GM21390 (cell line): Measurements from ENCODE around the gene MAPK8IP1.

Experiments used
- ATAC-seq: cut with Tn5 transposase; IDR thresholded peaks from one replicate; pipeline ENCODE4 v1.9.1; 2021; ENCODE audit not compliant: unreplicated experiment

MAPK8IP1 gene

GRCh38 chr11:45859661-45860140, 25.8 kb upstream of the MAPK8IP1 start:
- no peak for ATAC-seq

GRCh38 chr11:45860348-45860747, 25.1 kb upstream of the MAPK8IP1 start:
- ATAC-seq: no peak

GRCh38 chr11:45860764-45861510, 24.5 kb upstream of the MAPK8IP1 start:
- ATAC-seq: no peak

- no peak for ATAC-seq
Measured at GRCh38 chr11:45864041-45864440, 21.4 kb upstream of the MAPK8IP1 start.

GRCh38 chr11:45869551-45869950, 15.9 kb upstream of the MAPK8IP1 start:
- ATAC-seq: no peak

GRCh38 chr11:45870706-45871105, 14.7 kb upstream of the MAPK8IP1 start:
- no peak for ATAC-seq

GRCh38 chr11:45871638-45872037, 13.8 kb upstream of the MAPK8IP1 start:
- no peak for ATAC-seq

- ATAC-seq: no peak
Measured at GRCh38 chr11:45872651-45873356, 12.6 kb upstream of the MAPK8IP1 start.

- no peak for ATAC-seq
Measured at GRCh38 chr11:45876401-45876800, 9.1 kb upstream of the MAPK8IP1 start.

GRCh38 chr11:45877221-45877620, 8.2 kb upstream of the MAPK8IP1 start:
- no peak for ATAC-seq

GRCh38 chr11:45877845-45878244, 7.6 kb upstream of the MAPK8IP1 start:
- ATAC-seq: no peak

- ATAC-seq: no peak
Measured at GRCh38 chr11:45879803-45880686, 5.4 kb upstream of the MAPK8IP1 start.

- ATAC-seq: no peak
Measured at GRCh38 chr11:45880772-45881570, 4.5 kb upstream of the MAPK8IP1 start.

- no peak for ATAC-seq
Measured at GRCh38 chr11:45881708-45882368, 3.6 kb upstream of the MAPK8IP1 start.

- no peak for ATAC-seq
Measured at GRCh38 chr11:45884596-45885185, 760 bp upstream of the MAPK8IP1 start.

GRCh38 chr11:45885921-45886721, 670 bp downstream of the MAPK8IP1 start:
- ATAC-seq: no peak

GRCh38 chr11:45886816-45887520, 1.5 kb downstream of the MAPK8IP1 start:
- no peak for ATAC-seq

GRCh38 chr11:45887587-45887986, 2.1 kb downstream of the MAPK8IP1 start:
- ATAC-seq: no peak
